K562 (cell line): ENCODE results near the gene DLK1. TPM values are rescaled to one million over a fixed set of nuclear protein-coding genes. Genes with fewer than 3 reads are reported as not detected.

Source experiments
- ATAC-seq: fragments of 200-7000 bp; cut with Tn5 transposase; 3 replicates; pipeline ENCODE4 v1.9.1; 2020; ENCODE audit warnings: moderate library complexity
- BruUV-seq: library from RNA; stranded (reverse); fragments of 400-500 nt; replicated peaks from 2 replicates; lab custom pipeline; 2021; lab: Mats Ljungman, UMichigan
- CTCF ChIA-PET: fragments of 300-600 bp; formaldehyde crosslinking; extraction: SDS; loops from one replicate; lab custom pipeline; 2021; ENCODE audit warnings: low intra/inter-chr PET ratio; lab: Yijun Ruan, JAX
- POLR2A ChIA-PET: fragments of 300-600, 350-650 bp; sonication (Branson Sonifier 250); formaldehyde crosslinking; extraction: SDS; loops from one replicate; lab custom pipeline; 2021; ENCODE audit warnings: antibody characterized with exemption, inconsistent platforms; lab: Yijun Ruan, JAX
- DNase-seq, 4 experiments: peaks; one replicate each; pipeline versions ENCODE4 v3.0.0 to v3.0.0-alpha.2; 2011 to 2018; ENCODE audit warnings: low spot score in 3 of 4, mixed read lengths in 3 of 4; ENCODE audit errors: extremely low read depth in 1 of 4
- FAIRE-seq: peaks from 2 replicates; lab custom pipeline; 2011; peaks lifted over from hg19 to GRCh38; lab: Jason Lieb, UNC
- H2AFZ ChIP-seq: 2 replicates; pipeline ENCODE4 v1.6.0; 2011; ENCODE audit warnings: low read depth, low read length, control low read depth, inconsistent platforms
- H3K27ac ChIP-seq: fragments of 200-600 bp; 3 replicates; pipeline ENCODE4 v1.8.0; 2011; ENCODE audit warnings: low read depth, mild to moderate bottlenecking, control low read depth, inconsistent platforms, low read length, moderate library complexity, mixed read lengths; ENCODE audit errors: extremely low read depth
- H3K27me3 ChIP-seq, 2 experiments: fragments of 300-600 bp in 1 of 2; 2 replicates in 1 of 2; 3 replicates in 1 of 2; pipeline versions ENCODE4 v1.6.0 to v1.8.0; 2011; ENCODE audit warnings: inconsistent platforms in 2 of 2, low read length in 2 of 2, mild to moderate bottlenecking in 1 of 2, mixed read lengths in 1 of 2, moderate library complexity in 1 of 2; ENCODE audit not compliant: control insufficient read depth in 2 of 2, insufficient read depth in 2 of 2
- H3K36me3 ChIP-seq: fragments of 300-600 bp; 3 replicates; pipeline ENCODE4 v1.8.0; 2011; ENCODE audit warnings: mild to moderate bottlenecking, low read length, inconsistent platforms; ENCODE audit not compliant: control insufficient read depth, insufficient read depth
- H3K4me1 ChIP-seq, 2 experiments: fragments of 200-600 bp in 1 of 2; replicated peaks in 1 of 2; 2 replicates in 1 of 2; 3 replicates in 1 of 2; pipeline versions ENCODE4 v1.5.1 to v1.8.0; 2011; ENCODE audit warnings: inconsistent platforms in 2 of 2, low read length in 2 of 2, mild to moderate bottlenecking in 1 of 2, mixed read lengths in 1 of 2, moderate library complexity in 1 of 2; ENCODE audit not compliant: control insufficient read depth in 2 of 2, insufficient read depth in 2 of 2
- H3K4me2 ChIP-seq: 2 replicates; pipeline ENCODE4 v1.6.1; 2011; ENCODE audit warnings: low read length, control low read depth, inconsistent platforms, mixed read lengths; ENCODE audit not compliant: insufficient read depth
- H3K4me3 ChIP-seq: fragments of 200-600 bp; sonication (generic), shearing (Covaris generic); 2 replicates; pipeline ENCODE4 v1.5.1; 2016; ENCODE audit warnings: control low read depth, inconsistent platforms
- H3K79me2 ChIP-seq: fragments of 200-600 bp; 3 replicates; pipeline ENCODE4 v1.8.0; 2011; ENCODE audit warnings: low read length, inconsistent platforms; ENCODE audit not compliant: control insufficient read depth, insufficient read depth
- H3K9ac ChIP-seq, 2 experiments: 2 replicates each; pipeline versions ENCODE4 v1.6.0 to v1.6.1; 2011; ENCODE audit warnings: low read depth in 2 of 2, low read length in 2 of 2, control low read depth in 1 of 2, inconsistent platforms in 1 of 2, mild to moderate bottlenecking in 1 of 2, mixed read lengths in 1 of 2; ENCODE audit not compliant: insufficient read depth in 1 of 2
- H3K9me1 ChIP-seq: one replicate; pipeline ENCODE4 v1.6.0; 2011; ENCODE audit warnings: inconsistent platforms, mild to moderate bottlenecking, low read length, moderate library complexity; ENCODE audit not compliant: control insufficient read depth, insufficient read depth
- H3K9me3 ChIP-seq: replicated peaks from 2 replicates; pipeline ENCODE4 v1.5.1; 2011; ENCODE audit warnings: low read depth, low read length, inconsistent platforms; ENCODE audit not compliant: control insufficient read depth, insufficient read depth
- H4K20me1 ChIP-seq: replicated peaks from 2 replicates; pipeline ENCODE4 v1.6.1; 2011; ENCODE audit warnings: low read length, inconsistent platforms, mixed read lengths; ENCODE audit not compliant: control insufficient read depth, insufficient read depth
- ELF2 ChIP-seq: fragments of 250-450 bp; sonication (Bioruptor Pico); IDR thresholded peaks from 2 replicates; pipeline ENCODE4 v1.5.0; 2021; ENCODE audit warnings: mild to moderate bottlenecking
- ESRRB ChIP-seq: fragments of 250-450 bp; sonication (Bioruptor Pico); IDR thresholded peaks from 2 replicates; pipeline ENCODE4 v1.5.0; 2020; ENCODE audit warnings: mild to moderate bottlenecking, moderate library complexity, borderline replicate concordance
- RBM34 ChIP-seq: fragments of 200-400 bp; formaldehyde crosslinking; IDR thresholded peaks from 2 replicates; pipeline ENCODE4 v1.6.1; 2018; ENCODE audit warnings: low read length, borderline replicate concordance; ENCODE audit not compliant: insufficient read depth
- ZNF316 ChIP-seq: fragments of 450-650 bp; IDR thresholded peaks from 2 replicates; pipeline ENCODE4 v1.6.1; 2016
- whole genome bisulfite sequencing: fragments of 100-300 bp; shearing (Covaris generic); methylation state at CpG from one replicate; pipeline ENCODE4 v1.1.6; 2016; ENCODE audit warnings: low coverage, mixed read lengths; ENCODE audit not compliant: insufficient coverage; ENCODE audit errors: missing lambda C conversion rate; 5-methylcytosine and 5-hydroxymethylcytosine counted together
- in situ Hi-C: fragments of 300-500 bp; cut with MboI; formaldehyde crosslinking; loops from 4 replicates; pipeline ENCODE4 v1.15.0; 2018; ENCODE audit warnings: inconsistent platforms, mixed read lengths
- intact Hi-C: fragments of 100-400 bp; cut with micrococcal nuclease; formaldehyde crosslinking; loops from 2 replicates; pipeline ENCODE4 v1.14.2; 2022
- polyA plus RNA-seq, 8 experiments: library from polyadenylated mRNA; depleted of rRNA in 4 of 8; stranded (reverse) in 5 of 8; unstranded in 3 of 8; fragments of >200 nt; fragmentation: Nextera tagmentation in 2 of 8; fragmentation: Illumina TruSeq in 1 of 8; extraction: Ambion mirVana in 2 of 8; extraction: Trizol in 1 of 8; gene quantifications; 2 replicates each; pipeline versions ENCODE4 v1.2.1 to v1.2.3, GENCODE V29; 2011 to 2014; ENCODE audit warnings: inconsistent platforms in 1 of 8, missing spikeins in 1 of 8
- total RNA-seq, 7 experiments: library from RNA; depleted of rRNA in 6 of 7; stranded (reverse); fragments of >200 nt in 6 of 7; fragmentation: Illumina TruSeq in 2 of 7; extraction: Trizol in 2 of 7; gene quantifications; 2 replicates each; pipeline versions ENCODE4 v1.2.1 to v1.2.3, GENCODE V29; 2011 to 2021; ENCODE audit warnings: low replicate concordance in 1 of 7
- TF ChIP-seq, protein P1 (sequence below): fragments of 450-650 bp; formaldehyde crosslinking; IDR thresholded peaks from 2 replicates; pipeline ENCODE4 v1.4.0; 2022; ENCODE audit warnings: mild to moderate bottlenecking, moderate library complexity

The DLK1 gene
- total and polyA plus RNA-seq, 9 of the 15 experiments (the other 6 are each of a cell fraction or from before 2014, with no cell fraction given): 4.4 to 97.2 (median 15.3) TPM

DNA sequence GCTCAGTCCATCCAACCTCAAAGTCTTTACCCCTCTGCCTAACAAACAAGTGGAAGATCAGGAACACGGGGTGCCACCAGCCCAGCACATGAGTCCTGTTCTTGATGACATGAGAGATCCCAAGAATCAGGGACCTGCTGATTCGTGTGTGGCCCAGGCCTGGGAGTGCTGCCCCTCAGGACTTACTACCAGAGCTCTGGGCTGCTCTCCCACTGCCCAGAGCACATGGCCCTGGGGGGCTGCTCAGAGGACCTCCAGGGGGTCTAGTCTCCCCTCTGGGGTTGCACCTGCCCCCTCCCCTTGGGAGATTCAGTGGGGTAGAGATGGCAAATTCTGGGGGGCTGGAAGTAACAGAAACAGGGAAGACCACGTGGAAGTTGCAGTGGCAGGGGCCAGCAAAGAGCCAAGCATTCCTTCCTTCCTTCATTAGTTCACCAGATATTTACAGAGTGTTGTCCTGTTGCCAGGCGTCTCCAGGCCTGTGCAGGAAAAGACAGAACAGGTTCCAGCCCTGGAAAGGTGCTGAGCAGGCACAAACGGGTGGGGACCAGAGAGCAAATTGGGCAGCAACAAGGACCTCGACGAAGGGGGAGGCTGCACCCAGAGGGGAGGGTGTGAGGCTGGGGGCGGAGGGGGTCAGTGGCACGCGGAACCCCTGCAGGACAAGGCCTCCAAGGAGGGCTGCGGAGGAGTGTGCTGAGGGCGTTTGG lies 54.1 kb downstream of the DLK1 start:
- FAIRE-seq (no peak), DNase-seq (no peak), ATAC-seq (no peak)
- H3K4me1 ChIP-seq: peaks cover 0 to 39% of the 10 kb centered on the region in 2 experiments; a peak in 4 of 5 replicates
- no peaks in the 10 kb centered on the region for H4K20me1 ChIP-seq
- no TSS peak for BruUV-seq
- no peaks in the 10 kb centered on the region for H3K27me3 ChIP-seq
- intact Hi-C loops (no loop called here), in situ Hi-C loops (no loop called here)
- no peak overlapping the region for H3K4me3 ChIP-seq
- H3K9me3 ChIP-seq: no peaks in the 10 kb centered on the region
- no peak overlapping the region for H3K9ac ChIP-seq
- no peaks in the 10 kb centered on the region for H3K9me1 ChIP-seq
- no peak overlapping the region for H2AFZ ChIP-seq
- H3K27ac ChIP-seq: no peak overlapping the region
- WGBS: 57% methylated on average over 7 of the region's 12 CpGs
- no peak overlapping the region for H3K4me2 ChIP-seq
- TF ChIP-seq RBM34: no peak
- no peak for TF ChIP-seq ELF2
- TF ChIP-seq ZNF316: peak; percentile 27; the same call in 1 of the 2 replicates
- TF ChIP-seq, protein P1, sequence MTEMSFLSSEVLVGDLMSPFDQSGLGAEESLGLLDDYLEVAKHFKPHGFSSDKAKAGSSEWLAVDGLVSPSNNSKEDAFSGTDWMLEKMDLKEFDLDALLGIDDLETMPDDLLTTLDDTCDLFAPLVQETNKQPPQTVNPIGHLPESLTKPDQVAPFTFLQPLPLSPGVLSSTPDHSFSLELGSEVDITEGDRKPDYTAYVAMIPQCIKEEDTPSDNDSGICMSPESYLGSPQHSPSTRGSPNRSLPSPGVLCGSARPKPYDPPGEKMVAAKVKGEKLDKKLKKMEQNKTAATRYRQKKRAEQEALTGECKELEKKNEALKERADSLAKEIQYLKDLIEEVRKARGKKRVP (CRISPR knock-in tag): no peak
- TF ChIP-seq ESRRB (CRISPR knock-in tag): no peak
- H3K79me2 ChIP-seq: no peaks in the 10 kb centered on the region
- H3K36me3 ChIP-seq: no peaks in the 10 kb centered on the region
- ChIA-PET POLR2A (interaction anchor here (0.6 kb wide), 1 partner anchor 10 kb away, joined by 3 read pairs; no protein-coding TSS in a partner anchor), CTCF (no interaction called here)
